Measurements from ENCODE around the gene ZNF804A. TPM values are rescaled to one million over a fixed set of nuclear protein-coding genes. Genes with fewer than 3 reads are reported as not detected.
A peak's percentile ranks its signal among the peaks of the same experiment; 100 is the strongest.

Gene ZNF804A
- total RNA-seq, 1 donor from 2014 or later = 0.32 TPM

DNA sequence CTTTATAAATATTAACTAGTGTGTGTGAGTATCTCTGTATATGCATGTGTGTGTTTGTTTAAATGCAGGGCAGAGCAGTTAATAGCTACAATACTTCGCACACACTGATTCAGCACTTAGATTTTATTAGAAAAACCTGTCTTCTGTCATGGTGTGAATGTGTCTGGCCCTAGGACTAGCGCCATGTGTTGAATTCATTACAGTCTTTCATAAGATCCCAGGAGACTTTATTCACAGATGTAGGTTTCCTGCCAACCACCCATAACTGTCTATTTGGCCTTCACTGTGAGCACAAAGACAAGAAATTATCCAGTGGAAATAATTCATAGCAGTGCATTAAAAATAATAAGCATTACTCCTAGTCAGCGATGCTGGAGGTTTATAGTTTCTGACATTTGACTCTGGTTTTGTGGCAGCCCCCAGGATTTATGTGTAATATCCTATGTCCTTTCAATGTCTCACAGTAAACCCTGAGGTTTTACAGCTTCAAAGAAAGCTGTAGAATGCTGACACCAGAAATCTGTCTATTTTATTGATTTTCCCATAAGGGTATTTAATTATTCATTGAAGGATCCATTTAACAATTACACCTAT is 93.9 kb downstream of the ZNF804A start:
- Histone ChIP-seq H3K9me3 (ENCODE audit: insufficient read depth, low read depth, low read length) (no peaks in the 10 kb centered on the region), H2AFZ (ENCODE audit: low read depth, low read length) (peak overlapping the region; percentile 30), H3K27me3 (ENCODE audit: insufficient read depth, low read length) (no peaks in the 10 kb centered on the region), H3K4me1 (ENCODE audit: insufficient read depth, low read length) (no peaks in the 10 kb centered on the region), H3K27ac (ENCODE audit: low read depth, low read length) (no peak overlapping the region), H4K20me1 (ENCODE audit: insufficient read depth, low read length) (no peaks in the 10 kb centered on the region), H3K36me3 (ENCODE audit: insufficient read depth, low read length) (no peaks in the 10 kb centered on the region), H3K4me2 (ENCODE audit: low read length) (no peak overlapping the region), H3K9ac (ENCODE audit: low read length) (no peak overlapping the region), H3K79me2 (ENCODE audit: insufficient read depth, low read length) (no peaks in the 10 kb centered on the region), H3K4me3 (ENCODE audit: insufficient read depth, low read depth, low read length) (no peak overlapping the region)
- Mint-ChIP-seq H3K27ac (ENCODE audit: unreplicated experiment) (no peak overlapping the region), H3K36me3 (ENCODE audit: low read depth, unreplicated experiment) (no peaks in the 10 kb centered on the region), H3K4me1 (ENCODE audit: low read depth, unreplicated experiment) (no peaks in the 10 kb centered on the region), H3K9me3 (ENCODE audit: unreplicated experiment) (no peaks in the 10 kb centered on the region), H3K4me3 (ENCODE audit: unreplicated experiment) (no peak overlapping the region), H3K27me3 (ENCODE audit: low read depth, unreplicated experiment) (no peaks in the 10 kb centered on the region)
- DNase-seq (ENCODE audit: low read depth) = peak; percentile 2
- no peak for TF ChIP-seq EZH2 (IDR thresholded peaks at IDR 0.05; ENCODE audit: insufficient read depth, low read length)
- TF ChIP-seq, protein P1, sequence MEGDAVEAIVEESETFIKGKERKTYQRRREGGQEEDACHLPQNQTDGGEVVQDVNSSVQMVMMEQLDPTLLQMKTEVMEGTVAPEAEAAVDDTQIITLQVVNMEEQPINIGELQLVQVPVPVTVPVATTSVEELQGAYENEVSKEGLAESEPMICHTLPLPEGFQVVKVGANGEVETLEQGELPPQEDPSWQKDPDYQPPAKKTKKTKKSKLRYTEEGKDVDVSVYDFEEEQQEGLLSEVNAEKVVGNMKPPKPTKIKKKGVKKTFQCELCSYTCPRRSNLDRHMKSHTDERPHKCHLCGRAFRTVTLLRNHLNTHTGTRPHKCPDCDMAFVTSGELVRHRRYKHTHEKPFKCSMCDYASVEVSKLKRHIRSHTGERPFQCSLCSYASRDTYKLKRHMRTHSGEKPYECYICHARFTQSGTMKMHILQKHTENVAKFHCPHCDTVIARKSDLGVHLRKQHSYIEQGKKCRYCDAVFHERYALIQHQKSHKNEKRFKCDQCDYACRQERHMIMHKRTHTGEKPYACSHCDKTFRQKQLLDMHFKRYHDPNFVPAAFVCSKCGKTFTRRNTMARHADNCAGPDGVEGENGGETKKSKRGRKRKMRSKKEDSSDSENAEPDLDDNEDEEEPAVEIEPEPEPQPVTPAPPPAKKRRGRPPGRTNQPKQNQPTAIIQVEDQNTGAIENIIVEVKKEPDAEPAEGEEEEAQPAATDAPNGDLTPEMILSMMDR (IDR thresholded peaks at IDR 0.05; ENCODE audit: insufficient read depth, low read depth, low read length) = no peak
- no peak for FAIRE-seq

DNA sequence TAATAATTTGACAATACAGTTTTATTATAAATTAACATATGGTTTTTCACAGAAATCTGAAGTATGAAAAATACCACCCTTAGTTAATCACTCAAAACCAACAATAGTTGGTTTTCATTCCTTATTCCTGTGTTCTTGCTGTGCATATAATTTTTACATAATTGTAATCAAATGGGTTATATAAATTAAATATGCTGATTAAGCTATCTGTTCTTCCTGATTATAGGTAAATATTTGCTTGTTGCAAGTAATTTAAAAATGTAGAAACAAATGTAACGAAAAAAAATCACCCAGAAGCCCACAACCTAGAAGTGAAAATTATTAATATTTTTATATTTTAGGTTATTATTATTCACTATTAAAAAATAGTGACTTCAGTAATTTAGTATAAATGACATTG is 98.3 kb downstream of the ZNF804A start:
- no peak overlapping the region for H3K9ac ChIP-seq (ENCODE audit: low read length)
- no peaks in the 10 kb centered on the region for H3K4me1 ChIP-seq (ENCODE audit: insufficient read depth, low read length)
- H3K9me3 Mint-ChIP-seq (ENCODE audit: unreplicated experiment) = no peaks in the 10 kb centered on the region
- H3K27ac ChIP-seq (ENCODE audit: low read depth, low read length) = no peak overlapping the region
- DNase-seq (ENCODE audit: low read depth) = no peak
- no peak overlapping the region for H3K4me3 ChIP-seq (ENCODE audit: insufficient read depth, low read depth, low read length)
- H4K20me1 ChIP-seq (ENCODE audit: insufficient read depth, low read length) = no peaks in the 10 kb centered on the region
- H2AFZ ChIP-seq (ENCODE audit: low read depth, low read length) = no peak overlapping the region
- H3K27me3 Mint-ChIP-seq (ENCODE audit: low read depth, unreplicated experiment) = no peaks in the 10 kb centered on the region
- no peak overlapping the region for H3K4me2 ChIP-seq (ENCODE audit: low read length)
- no peak overlapping the region for H3K4me3 Mint-ChIP-seq (ENCODE audit: unreplicated experiment)
- H3K27ac Mint-ChIP-seq (ENCODE audit: unreplicated experiment) = no peak overlapping the region
- no peaks in the 10 kb centered on the region for H3K4me1 Mint-ChIP-seq (ENCODE audit: low read depth, unreplicated experiment)
- no peaks in the 10 kb centered on the region for H3K36me3 ChIP-seq (ENCODE audit: insufficient read depth, low read length)
- no peaks in the 10 kb centered on the region for H3K27me3 ChIP-seq (ENCODE audit: insufficient read depth, low read length)
- TF ChIP-seq EZH2 (IDR thresholded peaks at IDR 0.05; ENCODE audit: insufficient read depth, low read length) = no peak
- TF ChIP-seq, protein P1 (IDR thresholded peaks at IDR 0.05; ENCODE audit: insufficient read depth, low read depth, low read length) = no peak
- FAIRE-seq = no peak
- H3K9me3 ChIP-seq (ENCODE audit: insufficient read depth, low read depth, low read length) = no peaks in the 10 kb centered on the region
- no peaks in the 10 kb centered on the region for H3K79me2 ChIP-seq (ENCODE audit: insufficient read depth, low read length)
- H3K36me3 Mint-ChIP-seq (ENCODE audit: low read depth, unreplicated experiment) = no peaks in the 10 kb centered on the region

DNA sequence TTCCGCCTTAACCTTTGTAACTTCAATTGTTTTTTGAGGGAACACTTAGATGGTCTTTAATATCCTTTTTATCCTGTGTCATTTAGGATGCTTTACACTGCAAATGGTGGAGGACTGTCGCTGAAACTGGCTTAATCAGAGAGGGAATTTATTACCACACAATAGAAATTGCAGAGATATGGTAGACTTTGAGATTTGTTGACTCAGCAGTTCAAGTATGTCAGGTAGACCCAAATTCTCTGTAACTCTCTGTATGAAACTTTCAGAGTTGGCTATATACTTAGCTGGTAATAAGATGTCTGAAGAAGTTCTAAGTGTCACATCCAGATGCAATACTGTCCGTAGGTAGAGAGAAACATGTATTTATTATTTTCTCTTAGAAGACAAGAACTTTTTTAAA is 100.1 kb downstream of the ZNF804A start:
- Histone ChIP-seq H3K79me2 (ENCODE audit: insufficient read depth, low read length) (no peaks in the 10 kb centered on the region), H3K36me3 (ENCODE audit: insufficient read depth, low read length) (no peaks in the 10 kb centered on the region), H3K4me3 (ENCODE audit: insufficient read depth, low read depth, low read length) (no peak overlapping the region), H3K9ac (ENCODE audit: low read length) (no peak overlapping the region), H3K4me1 (ENCODE audit: insufficient read depth, low read length) (no peaks in the 10 kb centered on the region), H3K9me3 (ENCODE audit: insufficient read depth, low read depth, low read length) (no peaks in the 10 kb centered on the region), H2AFZ (ENCODE audit: low read depth, low read length) (no peak overlapping the region), H3K4me2 (ENCODE audit: low read length) (no peak overlapping the region), H3K27ac (ENCODE audit: low read depth, low read length) (no peak overlapping the region), H3K27me3 (ENCODE audit: insufficient read depth, low read length) (no peaks in the 10 kb centered on the region), H4K20me1 (ENCODE audit: insufficient read depth, low read length) (no peaks in the 10 kb centered on the region)
- no peak for DNase-seq (ENCODE audit: low read depth)
- no peak overlapping the region for H3K4me3 Mint-ChIP-seq (ENCODE audit: unreplicated experiment)
- FAIRE-seq = no peak
- H3K9me3 Mint-ChIP-seq (ENCODE audit: unreplicated experiment) = no peaks in the 10 kb centered on the region
- H3K27ac Mint-ChIP-seq (ENCODE audit: unreplicated experiment) = no peak overlapping the region
- TF ChIP-seq, protein P1 (IDR thresholded peaks at IDR 0.05; ENCODE audit: insufficient read depth, low read depth, low read length) = no peak
- TF ChIP-seq EZH2 (IDR thresholded peaks at IDR 0.05; ENCODE audit: insufficient read depth, low read length) = no peak
- no peaks in the 10 kb centered on the region for H3K4me1 Mint-ChIP-seq (ENCODE audit: low read depth, unreplicated experiment)
- H3K27me3 Mint-ChIP-seq (ENCODE audit: low read depth, unreplicated experiment) = no peaks in the 10 kb centered on the region
- no peaks in the 10 kb centered on the region for H3K36me3 Mint-ChIP-seq (ENCODE audit: low read depth, unreplicated experiment)

All from astrocyte (in vitro differentiated cells and primary cell).